DMS79 treated with DMSO at 0.1 percent for 48 hours (cell line): ENCODE data around the gene FILIP1L.

Experiments
- DNase-seq: peaks from one replicate; lab custom pipeline; 2025; lab: John Stamatoyannopoulos, UW

FILIP1L gene

DNA sequence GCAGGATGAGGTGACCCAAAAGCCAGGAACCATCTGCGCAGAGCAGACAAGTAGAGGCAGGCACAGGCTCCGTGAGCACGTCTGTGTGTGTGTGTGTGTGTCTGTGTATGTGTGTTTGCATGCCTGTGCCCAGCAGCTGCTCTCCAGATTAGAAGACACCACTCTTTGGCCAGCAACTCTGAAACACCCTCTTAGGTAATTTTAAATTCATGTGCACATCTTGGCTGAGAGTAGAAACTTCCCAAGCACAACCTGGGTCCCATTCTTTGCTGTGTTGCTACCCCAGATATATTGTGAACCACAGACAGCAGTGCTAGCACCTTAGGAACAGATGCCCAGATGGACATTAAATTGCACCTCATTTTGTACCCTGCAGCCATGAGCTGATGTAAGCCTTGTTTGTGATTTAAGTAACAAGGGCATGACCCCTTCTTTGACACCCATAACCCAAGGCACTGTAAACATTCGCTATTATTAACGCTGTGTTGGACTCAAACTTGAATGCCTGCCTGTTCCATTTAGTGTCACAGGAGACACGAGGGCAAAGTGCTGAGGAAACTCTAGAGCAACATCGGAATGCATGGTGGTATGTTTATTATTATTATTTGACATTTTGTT, at the start of gene FILIP1L:
Gene FILIP1L, minus strand, starts transcription at position 89 of the 618 bp plus-strand sequence.
- DNase-seq: no peak

DNA sequence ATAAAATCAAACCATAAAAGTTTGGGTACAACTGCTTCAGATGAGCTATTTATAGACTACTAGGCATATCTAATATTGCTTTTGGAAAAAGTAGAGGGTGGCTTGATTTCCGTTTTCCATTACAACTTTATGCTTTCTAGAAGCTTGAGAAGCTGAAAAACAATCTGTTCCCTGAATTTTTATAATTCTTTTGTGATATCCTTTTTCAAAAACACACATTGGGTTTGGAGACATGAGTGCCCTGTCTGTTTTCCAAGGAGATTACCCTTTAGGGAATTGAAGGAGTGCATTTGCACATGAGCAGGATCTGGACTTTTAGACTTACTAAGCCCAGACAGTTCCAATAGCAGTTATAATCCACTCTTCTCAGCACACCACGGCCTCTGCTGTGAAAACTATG, 49.5 kb upstream of the FILIP1L start:
- DNase-seq: no peak

DNA sequence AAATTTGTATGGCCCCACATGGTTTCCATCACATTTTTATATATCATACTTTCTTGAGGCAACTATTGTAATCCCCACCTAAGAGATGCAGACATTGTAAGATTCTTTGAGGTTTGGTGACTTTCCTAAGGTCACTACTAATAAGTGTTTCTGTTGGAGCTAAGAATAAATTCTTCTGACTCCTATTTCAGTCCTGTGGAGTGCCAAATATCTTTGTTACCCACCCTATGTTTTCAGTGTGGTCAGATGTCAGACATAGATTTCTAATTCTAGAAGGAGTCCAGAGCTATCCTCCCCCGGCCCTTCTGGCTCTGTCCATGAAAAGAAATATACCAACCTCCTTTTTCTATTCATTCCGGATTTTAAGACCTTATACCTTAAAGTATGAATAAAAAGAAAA, 46.2 kb upstream of the FILIP1L start:
- DNase-seq: no peak

DNA sequence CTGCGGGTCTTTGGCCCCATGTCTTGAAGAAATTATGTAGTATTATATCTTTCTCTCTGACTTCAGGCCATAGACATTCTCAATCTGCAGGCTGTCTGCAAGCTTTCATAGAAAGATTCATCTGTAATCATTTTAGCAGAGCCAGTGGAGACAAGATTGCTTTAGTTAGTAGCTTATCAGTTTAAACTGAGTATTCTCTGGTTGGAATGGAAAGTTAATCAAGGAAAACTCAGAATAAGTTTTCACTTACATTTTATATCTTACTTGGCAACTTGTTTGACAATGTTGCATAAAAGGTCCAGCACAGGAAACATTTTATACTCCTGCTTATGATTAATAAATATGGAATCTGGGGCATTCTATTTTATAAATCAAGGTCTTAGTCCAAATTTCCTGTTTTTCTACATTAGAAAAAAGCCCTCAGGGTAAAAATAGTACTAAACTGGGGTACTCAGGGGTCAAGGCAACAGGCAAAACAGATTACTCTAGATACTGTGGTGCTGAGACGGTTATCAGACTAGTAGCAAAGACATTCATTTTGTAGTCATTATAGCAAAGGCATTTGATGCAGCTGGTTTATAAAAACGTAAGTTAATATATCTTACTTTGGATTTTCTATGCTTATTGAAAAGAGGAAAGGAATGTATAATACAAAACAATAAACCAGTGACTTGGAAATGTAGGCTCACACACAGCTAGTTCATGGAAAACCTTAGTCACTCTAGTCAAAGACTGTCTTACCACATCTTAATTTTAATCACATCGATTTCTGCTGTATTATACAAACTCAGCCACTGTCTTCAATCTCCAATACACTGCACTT, 45.2 kb upstream of the FILIP1L start:
- DNase-seq: no peak

DNA sequence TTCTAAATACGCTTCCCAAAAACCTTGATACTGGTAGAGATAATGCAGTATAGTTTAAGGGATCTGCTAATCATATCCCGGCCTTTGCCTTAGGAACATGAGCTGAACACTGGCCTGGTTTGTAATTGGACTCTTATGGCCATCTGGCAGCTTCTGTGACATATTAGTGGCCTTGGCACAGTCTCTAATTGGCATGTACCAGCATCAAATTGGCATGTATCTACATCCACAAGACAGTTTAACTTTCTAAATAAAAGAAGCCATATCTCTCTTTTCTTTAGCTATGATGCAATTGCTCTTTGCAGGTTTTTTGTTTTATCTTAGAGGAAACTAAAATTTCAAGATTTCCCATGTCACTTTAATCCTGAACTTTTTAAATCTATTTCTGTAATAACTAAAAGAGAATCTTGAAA, 44.6 kb upstream of the FILIP1L start:
- no peak for DNase-seq

DNA sequence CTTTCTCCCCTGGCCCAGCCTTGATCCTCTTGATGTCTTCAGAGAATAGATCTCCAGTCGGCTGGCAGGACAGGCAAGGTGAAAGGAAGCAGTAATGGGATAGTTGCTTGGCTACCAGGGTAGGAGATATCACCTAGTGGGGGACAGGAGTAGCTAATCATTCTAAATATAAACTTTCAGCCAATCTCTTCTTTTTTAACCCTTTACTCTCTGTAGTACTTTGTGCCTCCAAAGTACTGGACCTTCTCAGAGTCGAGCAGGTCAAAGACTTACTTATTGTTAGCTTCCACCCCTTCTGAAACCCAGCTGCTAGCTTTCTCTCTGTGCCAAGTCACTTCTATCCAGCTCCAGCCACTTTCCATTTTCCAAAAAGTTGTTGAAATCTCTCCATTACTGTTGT, 43.4 kb upstream of the FILIP1L start:
- DNase-seq: no peak

DNA sequence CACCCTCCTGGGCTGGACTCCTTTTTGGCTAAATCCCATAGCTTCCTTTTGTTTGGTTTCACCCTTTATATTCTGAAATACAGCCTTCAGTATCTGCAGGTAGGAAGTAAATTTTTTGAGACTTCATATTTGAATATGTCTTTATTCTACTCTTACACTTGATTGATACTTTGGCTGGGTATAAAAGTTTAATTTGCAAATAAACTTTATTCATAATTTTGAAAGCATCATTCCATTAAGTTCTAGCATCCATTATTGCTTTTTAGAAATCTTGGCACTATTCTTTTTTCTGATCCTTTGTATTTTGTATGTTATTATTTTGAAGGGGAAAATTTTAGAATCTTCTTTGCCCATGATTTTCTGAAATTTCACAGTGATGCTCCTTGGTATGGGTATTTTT, 41.3 kb upstream of the FILIP1L start:
- DNase-seq: no peak

DNA sequence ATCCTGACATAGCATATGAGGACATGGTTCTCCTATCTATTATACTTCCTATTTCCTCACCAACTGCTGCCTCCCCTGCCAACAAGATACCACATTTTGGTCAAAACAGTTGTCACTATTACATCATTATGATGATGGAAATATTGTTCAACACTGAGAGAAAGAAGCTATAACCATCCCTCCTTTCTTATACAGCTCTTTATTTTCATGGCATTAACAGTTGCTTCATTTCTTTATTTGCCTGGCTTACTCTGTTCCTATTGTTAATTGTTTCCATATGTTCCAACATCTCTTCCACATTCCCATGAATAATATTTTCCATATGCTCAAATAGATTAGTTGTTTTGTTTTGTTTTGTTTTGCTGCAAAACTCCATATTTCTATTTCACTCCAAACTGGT, 40.8 kb upstream of the FILIP1L start:
- DNase-seq: no peak

DNA sequence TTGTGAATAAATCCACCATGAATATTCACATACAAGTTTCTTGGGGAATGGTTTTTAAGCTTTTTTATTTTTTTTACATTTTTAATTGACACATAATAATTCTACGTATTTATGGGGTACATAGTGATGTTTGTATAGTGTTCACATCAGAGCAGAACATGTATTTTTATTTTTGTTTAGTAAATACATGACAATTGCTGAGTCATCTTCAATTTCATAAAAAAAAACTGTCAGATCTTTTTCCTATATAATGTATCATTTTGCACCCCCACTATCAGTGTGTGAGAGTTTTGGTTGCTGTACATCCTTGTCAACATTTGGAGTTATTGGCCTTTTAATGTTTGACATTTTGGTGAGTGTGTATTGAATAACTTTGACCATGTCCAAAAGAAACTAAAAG, 39.9 kb upstream of the FILIP1L start:
- no peak for DNase-seq

DNA sequence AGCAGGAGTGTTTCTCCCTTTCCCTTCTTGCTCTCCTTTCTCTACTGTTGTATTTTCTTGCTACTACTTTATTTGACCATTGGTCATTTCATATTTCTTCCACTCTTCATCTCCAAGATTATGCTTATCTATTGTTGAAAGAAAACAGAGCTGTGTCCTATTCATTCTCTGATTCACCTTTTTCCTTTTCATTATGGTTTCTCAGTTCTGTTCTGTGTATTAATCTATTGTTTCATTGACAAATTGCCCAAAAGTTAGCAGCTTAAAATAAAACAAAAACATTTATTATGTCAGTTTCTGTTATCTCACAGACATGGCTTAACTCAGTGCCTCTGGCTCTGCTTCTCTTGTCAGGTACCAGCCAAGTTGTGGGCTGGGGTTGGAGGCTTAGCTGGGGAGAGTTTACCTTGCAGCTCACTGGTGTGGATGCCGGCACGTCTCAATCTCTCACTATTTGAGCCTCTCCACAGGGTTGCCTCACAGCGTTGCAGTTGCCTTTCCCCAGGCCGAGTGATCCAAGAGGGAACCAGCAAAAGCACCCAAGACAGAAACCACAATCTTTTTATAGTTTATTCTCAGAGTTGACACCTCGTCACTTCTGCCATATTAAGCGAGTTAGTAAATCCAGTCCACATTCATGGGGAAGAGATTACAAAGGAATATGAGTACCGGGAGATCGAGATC, 36.9 kb upstream of the FILIP1L start:
- DNase-seq: no peak

DNA sequence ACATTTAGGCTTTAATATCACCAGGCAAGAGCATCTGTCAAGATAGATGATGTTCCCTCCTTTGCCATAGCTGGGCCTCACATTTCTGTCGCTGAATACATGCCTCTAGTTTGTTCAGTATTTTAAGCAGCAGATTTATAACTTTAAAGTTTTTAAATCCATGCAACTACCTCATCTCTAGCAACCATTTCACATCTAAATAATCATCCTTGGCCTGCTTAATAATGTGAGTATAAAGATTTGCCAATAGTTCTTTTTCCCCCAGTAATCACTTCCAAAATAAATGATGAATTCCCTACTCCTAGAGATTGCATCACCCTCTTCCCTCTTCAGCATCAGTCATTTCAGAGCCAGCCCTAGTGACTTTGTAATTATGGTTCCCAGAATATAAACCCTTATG, 36.2 kb upstream of the FILIP1L start:
- DNase-seq: no peak

DNA sequence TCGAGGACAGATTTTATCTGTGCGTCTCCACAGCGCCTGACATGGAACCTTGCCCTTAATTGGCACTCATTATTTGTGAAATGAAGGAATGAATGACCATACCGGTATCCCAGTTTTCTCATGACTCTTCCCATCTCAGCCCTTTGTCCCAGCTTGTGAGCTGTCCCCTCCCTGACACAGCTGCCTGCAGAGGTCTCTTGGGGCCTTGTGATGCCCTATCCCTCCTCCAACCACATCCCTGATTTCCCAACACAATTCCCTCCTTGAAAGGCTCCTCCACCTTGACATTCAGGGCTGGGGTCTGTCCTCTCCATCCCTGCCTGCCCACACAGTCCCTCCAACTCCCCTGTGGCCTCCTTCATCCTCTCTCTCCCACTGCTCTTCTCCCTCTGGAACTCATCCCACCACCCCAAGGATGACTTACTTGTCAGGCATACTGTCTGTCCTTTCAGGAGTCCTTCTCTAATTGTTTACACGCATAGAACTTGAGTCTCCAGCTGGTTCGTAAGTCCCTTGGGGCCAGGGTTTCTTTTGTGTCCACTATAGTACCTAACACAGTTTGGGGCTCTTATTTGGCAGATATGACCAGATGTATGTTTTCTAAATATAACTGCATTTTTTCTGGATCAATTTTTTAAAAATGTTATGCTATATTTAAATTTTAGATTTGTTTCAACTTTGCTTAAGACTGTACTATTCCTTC, 35.6 kb upstream of the FILIP1L start:
- no peak for DNase-seq

DNA sequence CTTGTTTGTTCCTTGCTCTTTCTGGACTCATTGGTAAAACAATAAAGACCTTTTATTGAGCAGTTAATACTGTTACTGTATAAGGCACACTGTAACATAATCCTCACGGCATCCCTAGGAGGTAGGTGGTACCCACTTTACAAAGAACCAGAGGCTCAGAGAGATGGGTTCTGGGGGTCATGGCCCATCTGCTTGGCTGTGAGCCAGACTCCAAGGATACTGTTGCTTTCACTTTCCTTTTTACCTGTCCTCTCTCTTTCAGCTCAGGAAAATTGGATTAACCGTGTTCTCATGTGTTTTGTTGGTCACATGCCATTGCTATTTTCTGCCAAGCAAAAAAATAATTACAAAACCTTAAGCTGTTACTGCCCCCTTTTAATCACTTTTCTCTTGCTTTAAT, 34.8 kb upstream of the FILIP1L start:
- no peak for DNase-seq

DNA sequence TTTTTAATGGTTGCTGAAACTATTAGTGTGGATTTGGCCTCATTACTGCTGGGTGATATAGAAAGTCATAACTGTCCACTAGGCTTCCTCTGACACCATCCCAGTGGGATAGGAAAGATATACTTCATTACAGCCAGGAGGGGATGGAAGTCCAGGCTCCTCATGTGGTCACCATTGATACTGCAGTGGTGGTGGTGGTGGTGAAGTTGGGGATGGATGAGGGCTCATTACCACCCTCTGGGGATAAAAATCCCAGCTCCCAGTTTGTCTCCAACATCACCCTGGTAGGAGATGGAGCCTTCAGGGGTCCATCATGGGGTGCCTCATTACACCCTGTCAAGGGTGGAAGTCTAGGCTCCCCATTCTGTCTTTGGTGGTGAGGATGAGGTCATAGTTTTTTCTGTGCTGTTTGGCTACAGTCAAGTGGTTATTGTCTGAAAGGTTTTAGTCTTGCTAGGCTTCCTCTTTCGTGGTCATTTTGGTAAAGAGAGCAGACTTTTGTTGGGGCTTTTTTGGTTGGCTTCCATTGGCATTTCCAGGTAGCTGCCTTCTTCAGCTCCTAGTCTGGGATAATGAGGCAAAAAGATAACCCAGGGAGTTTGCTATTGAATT, 30.1 kb upstream of the FILIP1L start:
- no peak for DNase-seq

DNA sequence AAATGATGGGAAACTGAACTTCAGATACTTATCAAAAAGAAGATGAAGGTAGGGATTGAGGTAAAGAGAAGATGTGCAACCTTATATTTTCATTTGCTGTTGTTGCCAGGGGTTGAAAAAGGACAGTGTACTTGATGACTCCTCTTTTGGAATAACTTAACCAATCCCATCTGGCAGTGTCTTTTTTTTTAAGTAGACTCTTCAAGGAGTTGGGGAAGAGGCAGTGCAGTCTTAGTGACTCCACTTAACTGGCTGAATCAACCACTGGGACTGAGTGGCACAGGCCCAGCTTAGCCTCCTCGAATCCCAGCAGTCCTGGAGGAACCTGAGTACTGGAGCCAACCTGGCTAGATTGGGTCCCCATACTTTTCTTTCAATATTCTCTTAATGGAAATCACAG, 27.3 kb upstream of the FILIP1L start:
- DNase-seq: no peak

DNA sequence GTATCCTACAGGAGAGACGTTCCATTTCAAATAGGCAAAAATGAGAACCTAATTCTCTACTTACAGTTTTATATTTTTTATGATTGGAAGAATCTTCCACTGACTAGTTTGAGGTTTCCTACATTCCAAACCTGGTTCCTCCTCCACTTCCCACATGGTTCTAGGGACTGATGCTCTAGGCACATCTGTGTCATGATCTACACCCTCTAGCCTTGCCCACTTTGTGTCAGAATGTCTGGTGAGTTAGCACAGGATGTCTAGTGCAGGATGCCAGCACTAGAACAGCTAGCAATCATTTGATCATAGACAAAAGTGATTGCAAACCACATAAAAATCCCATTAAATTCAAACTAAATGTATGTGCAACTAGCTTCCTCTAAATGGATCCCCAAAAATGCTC, 26.7 kb upstream of the FILIP1L start:
- DNase-seq: no peak

DNA sequence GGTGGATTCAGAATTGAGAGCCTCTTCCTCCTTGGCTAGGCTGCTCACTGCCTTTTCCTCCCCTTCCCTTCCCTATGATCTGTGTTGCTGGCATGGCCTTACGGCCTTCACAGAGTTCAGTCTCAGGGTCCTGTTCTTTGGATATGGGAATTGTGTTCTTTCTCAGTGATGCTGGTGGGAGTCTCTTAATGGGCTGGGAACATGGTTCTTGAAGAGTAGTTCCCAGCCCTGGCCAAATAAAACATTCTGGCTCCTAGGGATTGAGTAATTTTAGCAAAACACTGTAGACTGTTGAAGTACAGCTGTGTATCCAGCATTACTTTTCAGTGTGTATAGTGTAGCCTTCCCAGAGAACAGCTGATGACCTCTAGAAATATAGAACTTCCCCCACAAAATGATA, 22.6 kb upstream of the FILIP1L start:
- DNase-seq: no peak

DNA sequence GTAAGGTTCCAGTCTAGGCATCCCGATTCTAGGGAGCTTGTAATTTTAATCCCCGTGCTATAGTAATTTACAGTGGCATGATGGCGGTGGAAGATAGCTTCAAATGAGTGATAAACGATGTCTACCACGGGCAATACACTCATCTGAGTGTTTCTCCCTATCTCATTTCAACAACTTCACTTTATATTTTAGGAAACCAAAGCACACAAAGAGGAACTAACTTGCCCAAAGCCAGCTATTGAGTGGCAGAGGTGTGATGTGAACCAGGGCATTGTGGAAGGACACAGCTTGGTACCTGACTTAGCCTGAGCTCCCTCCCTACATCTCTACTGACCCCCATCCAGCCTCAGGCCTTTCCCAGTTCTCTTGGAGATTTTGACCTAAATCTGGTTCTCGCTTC, 16.9 kb upstream of the FILIP1L start:
- DNase-seq: no peak

DNA sequence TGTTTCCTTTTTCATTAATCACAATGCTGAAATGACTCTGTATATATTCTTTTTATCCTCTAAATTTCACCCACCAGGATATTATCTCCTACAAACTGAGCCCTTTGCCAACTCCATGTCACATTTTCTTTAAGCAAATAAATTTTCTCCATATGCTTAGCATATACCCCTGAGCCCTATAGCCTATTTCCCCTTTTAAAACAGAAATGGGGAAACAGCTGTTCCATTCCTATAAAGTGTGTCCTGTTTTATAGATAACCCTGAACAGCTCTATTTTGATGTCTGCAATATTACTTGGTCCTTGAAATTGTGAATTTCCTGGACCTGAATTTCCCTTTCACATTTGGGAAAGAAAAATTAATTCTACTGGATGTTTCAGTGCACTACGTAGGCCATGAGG, 15.6 kb upstream of the FILIP1L start:
- no peak for DNase-seq

DNA sequence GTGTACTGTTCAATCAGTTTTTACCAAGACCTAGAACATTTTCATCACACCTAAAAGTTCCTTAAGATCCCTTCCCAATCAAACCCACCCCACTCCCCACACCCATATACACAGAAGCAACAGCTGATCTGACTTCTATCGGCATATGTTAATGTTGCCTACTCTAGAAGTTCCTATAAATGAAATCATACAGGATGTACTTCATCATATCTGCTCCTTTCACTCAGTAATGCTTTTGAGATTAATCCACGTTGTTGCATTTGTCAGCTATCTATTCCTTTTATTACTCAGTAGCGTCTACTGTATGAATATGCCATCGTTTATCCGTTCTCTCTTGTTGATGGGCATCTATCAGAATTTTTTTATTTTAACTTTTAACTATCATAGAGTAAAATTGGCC, 14.3 kb upstream of the FILIP1L start:
- DNase-seq: no peak

DNA sequence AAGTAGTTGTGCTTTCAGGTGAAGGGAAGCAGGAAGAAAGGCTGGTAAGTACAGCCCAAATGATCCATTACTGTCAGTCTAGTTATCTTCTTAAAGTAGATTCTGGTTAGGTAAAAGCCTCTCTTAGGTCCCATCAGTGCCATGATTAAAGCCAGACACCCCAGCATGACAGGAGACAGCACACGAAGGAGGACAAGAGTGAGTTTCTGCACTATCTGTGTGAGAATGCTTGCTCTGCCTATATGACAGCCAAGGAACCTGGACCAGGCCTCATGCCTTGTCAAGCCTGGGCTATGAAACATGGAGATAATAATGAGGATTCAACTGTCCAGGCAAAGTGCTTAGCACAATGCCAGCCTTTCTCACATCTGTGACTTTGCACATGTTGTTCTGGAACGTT, 13.5 kb upstream of the FILIP1L start:
- no peak for DNase-seq
